Ishikawa (cell line): ENCODE data around the gene UBE2L3.

ENCODE experiments used
- CEBPB ChIP-seq: IDR thresholded peaks from 2 replicates; pipeline ENCODE4 v1.6.1; 2012
- CREB1 ChIP-seq: IDR thresholded peaks from 2 replicates; pipeline ENCODE4 v1.6.1; 2012; ENCODE audit warnings: low read depth
- EGR1 ChIP-seq: IDR thresholded peaks from 2 replicates; pipeline ENCODE4 v1.6.1; 2012
- EP300 ChIP-seq: IDR thresholded peaks from 2 replicates; pipeline ENCODE4 v1.6.1; 2012; ENCODE audit warnings: borderline replicate concordance
- FOXM1 ChIP-seq: IDR thresholded peaks from 2 replicates; pipeline ENCODE4 v1.6.1; 2012; ENCODE audit warnings: low read depth, borderline replicate concordance
- NFIC ChIP-seq: IDR thresholded peaks from 2 replicates; pipeline ENCODE4 v1.6.1; 2012
- RAD21 ChIP-seq: IDR thresholded peaks from 2 replicates; pipeline ENCODE4 v1.6.1; 2012; ENCODE audit warnings: low read depth
- TAF1 ChIP-seq: IDR thresholded peaks from 2 replicates; pipeline ENCODE4 v1.6.1; 2012; ENCODE audit warnings: low read depth, mild to moderate bottlenecking
- TCF12 ChIP-seq: IDR thresholded peaks from 2 replicates; pipeline ENCODE4 v1.6.1; 2012; ENCODE audit warnings: low read depth
- TEAD4 ChIP-seq: IDR thresholded peaks from 2 replicates; pipeline ENCODE4 v1.6.1; 2012
- YY1 ChIP-seq: IDR thresholded peaks from 2 replicates; pipeline ENCODE4 v1.6.1; 2012; ENCODE audit warnings: low read depth
- TF ChIP-seq, protein P1 (sequence below): IDR thresholded peaks from 2 replicates; pipeline ENCODE4 v1.6.1; 2012
- TF ChIP-seq, protein P2 (sequence below): IDR thresholded peaks from 2 replicates; pipeline ENCODE4 v1.6.1; 2012; ENCODE audit warnings: low read depth, mild to moderate bottlenecking
- TF ChIP-seq, protein P3 (sequence below): IDR thresholded peaks from 2 replicates; pipeline ENCODE4 v1.6.1; 2012

DNA sequence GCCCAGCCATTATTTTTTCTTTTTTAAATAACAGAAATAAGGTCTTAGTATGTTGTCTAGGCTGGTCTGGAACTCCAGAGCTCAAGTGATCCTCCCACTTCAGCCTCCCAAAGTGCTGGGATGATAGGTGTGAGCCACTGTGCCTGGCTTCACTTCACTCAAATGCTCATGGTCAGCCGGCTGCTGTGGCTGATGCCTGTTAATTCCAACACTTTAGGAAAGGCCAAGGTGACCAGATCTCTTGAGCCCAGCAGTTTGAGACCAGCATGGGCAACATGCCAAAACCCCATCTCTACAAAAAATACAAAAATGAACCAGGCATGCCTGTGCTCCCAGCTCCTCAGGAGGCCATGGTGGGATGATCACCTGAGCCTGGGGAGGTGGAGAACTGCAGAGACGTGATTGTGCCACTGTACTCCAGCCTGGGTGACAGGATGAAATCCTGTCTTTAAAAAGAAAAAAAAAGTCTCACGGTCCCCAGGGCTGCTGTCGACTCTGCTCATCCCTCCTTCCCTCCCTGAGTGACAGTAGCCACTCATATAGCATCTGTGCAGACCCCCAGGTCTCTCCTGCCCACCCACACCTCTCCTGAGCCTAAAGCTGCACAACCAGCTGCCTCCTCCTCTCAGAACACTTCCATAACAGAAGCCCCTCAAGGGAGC is 58.7 kb downstream of the UBE2L3 start:
- TF ChIP-seq TAF1 (no peak), CREB1 (no peak), CEBPB (no peak), EP300 (no peak), FOXM1 (no peak), TCF12 (no peak), YY1 (no peak), RAD21 (no peak), NFIC (no peak), EGR1 (no peak), TEAD4 (no peak)
- TF ChIP-seq, protein P1, sequence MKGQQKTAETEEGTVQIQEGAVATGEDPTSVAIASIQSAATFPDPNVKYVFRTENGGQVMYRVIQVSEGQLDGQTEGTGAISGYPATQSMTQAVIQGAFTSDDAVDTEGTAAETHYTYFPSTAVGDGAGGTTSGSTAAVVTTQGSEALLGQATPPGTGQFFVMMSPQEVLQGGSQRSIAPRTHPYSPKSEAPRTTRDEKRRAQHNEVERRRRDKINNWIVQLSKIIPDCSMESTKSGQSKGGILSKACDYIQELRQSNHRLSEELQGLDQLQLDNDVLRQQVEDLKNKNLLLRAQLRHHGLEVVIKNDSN, result no peak
- TF ChIP-seq, protein P2, sequence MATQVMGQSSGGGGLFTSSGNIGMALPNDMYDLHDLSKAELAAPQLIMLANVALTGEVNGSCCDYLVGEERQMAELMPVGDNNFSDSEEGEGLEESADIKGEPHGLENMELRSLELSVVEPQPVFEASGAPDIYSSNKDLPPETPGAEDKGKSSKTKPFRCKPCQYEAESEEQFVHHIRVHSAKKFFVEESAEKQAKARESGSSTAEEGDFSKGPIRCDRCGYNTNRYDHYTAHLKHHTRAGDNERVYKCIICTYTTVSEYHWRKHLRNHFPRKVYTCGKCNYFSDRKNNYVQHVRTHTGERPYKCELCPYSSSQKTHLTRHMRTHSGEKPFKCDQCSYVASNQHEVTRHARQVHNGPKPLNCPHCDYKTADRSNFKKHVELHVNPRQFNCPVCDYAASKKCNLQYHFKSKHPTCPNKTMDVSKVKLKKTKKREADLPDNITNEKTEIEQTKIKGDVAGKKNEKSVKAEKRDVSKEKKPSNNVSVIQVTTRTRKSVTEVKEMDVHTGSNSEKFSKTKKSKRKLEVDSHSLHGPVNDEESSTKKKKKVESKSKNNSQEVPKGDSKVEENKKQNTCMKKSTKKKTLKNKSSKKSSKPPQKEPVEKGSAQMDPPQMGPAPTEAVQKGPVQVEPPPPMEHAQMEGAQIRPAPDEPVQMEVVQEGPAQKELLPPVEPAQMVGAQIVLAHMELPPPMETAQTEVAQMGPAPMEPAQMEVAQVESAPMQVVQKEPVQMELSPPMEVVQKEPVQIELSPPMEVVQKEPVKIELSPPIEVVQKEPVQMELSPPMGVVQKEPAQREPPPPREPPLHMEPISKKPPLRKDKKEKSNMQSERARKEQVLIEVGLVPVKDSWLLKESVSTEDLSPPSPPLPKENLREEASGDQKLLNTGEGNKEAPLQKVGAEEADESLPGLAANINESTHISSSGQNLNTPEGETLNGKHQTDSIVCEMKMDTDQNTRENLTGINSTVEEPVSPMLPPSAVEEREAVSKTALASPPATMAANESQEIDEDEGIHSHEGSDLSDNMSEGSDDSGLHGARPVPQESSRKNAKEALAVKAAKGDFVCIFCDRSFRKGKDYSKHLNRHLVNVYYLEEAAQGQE, result no peak
- TF ChIP-seq, protein P3, sequence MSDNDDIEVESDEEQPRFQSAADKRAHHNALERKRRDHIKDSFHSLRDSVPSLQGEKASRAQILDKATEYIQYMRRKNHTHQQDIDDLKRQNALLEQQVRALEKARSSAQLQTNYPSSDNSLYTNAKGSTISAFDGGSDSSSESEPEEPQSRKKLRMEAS, result no peak
